ENCODE data around the gene NAE1.

Gene NAE1

DNA sequence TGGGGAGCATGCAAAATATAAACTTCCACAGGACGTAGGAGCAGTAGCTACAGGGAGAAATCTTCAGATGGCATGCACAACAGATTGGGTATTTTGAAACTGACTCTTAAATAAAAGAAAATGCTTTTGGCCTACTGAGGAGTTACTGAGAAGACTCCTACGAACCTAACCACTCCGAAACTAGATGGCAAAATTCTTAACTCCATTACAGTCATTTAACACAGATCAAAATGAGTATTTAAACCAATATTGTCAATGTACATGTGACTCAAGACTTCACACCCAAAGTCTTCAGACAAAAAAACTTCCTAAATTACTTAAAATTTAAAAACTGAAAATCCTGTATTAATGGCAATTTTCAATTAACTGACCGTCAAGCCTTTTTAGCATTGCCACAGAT lies 21.0 kb downstream of the NAE1 start:
- no peak overlapping the region for H3K4me2 ChIP-seq (ENCODE audit: low read depth, low read length, poor library complexity, severe bottlenecking)
- no peaks in the 10 kb centered on the region for H3K9me3 ChIP-seq (ENCODE audit: insufficient read depth, low read depth, low read length)
- H3K9me2 ChIP-seq (replicated peaks; ENCODE audit: low read depth, low read length): no peaks in the 10 kb centered on the region
- H4K20me1 ChIP-seq (ENCODE audit: insufficient read depth, low read length, poor library complexity, severe bottlenecking): no peaks in the 10 kb centered on the region
- no peaks in the 10 kb centered on the region for H3K4me1 ChIP-seq (ENCODE audit: insufficient read depth, low read length, poor library complexity, severe bottlenecking)
- H3K79me2 ChIP-seq (ENCODE audit: insufficient read depth, low read length): no peaks in the 10 kb centered on the region
- H2AFZ ChIP-seq (ENCODE audit: low read length): no peak overlapping the region
- no peak overlapping the region for H3K4me3 ChIP-seq (ENCODE audit: low read length, poor library complexity, severe bottlenecking)
- TF ChIP-seq EZH2phosphoT487 (IDR thresholded peaks at IDR 0.05; ENCODE audit: borderline replicate concordance): no peak
- TF ChIP-seq, protein P1, sequence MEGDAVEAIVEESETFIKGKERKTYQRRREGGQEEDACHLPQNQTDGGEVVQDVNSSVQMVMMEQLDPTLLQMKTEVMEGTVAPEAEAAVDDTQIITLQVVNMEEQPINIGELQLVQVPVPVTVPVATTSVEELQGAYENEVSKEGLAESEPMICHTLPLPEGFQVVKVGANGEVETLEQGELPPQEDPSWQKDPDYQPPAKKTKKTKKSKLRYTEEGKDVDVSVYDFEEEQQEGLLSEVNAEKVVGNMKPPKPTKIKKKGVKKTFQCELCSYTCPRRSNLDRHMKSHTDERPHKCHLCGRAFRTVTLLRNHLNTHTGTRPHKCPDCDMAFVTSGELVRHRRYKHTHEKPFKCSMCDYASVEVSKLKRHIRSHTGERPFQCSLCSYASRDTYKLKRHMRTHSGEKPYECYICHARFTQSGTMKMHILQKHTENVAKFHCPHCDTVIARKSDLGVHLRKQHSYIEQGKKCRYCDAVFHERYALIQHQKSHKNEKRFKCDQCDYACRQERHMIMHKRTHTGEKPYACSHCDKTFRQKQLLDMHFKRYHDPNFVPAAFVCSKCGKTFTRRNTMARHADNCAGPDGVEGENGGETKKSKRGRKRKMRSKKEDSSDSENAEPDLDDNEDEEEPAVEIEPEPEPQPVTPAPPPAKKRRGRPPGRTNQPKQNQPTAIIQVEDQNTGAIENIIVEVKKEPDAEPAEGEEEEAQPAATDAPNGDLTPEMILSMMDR (conservative IDR thresholded peaks at IDR 0.05; ENCODE audit: low read length): no peak
- H3K9ac ChIP-seq (ENCODE audit: low read depth, low read length, poor library complexity, severe bottlenecking): no peak overlapping the region
- no peaks in the 10 kb centered on the region for H3F3A ChIP-seq (ENCODE audit: low read depth)
- H3K36me3 ChIP-seq (ENCODE audit: insufficient read depth, low read length): peaks cover 68% of the 10 kb centered on the region
- H3K27me3 ChIP-seq (ENCODE audit: insufficient read depth, low read length, poor library complexity, severe bottlenecking): no peaks in the 10 kb centered on the region

DNA sequence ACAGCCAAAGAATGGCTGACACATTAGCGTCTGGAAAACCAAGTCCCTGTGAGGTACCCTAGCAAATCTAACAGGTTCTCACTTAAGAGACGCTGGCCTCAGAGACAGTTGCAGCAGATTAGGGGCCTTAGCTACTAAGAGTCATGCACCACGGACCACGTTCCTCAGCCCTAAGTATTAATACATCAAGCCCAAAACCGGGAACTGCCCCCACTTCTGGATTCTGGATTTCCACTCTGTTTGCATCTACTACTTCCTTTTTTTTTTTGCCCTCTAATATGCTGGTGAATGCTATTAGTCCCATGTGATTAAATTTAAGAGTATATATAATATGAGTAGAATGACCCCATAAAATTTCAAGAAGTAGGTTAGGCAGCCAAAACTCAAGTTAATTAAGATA lies 28.6 kb downstream of the NAE1 start:
- Histone ChIP-seq H3K27me3 (ENCODE audit: insufficient read depth, low read length, poor library complexity, severe bottlenecking) (no peaks in the 10 kb centered on the region), H3K36me3 (ENCODE audit: insufficient read depth, low read length) (peaks cover 35% of the 10 kb centered on the region; the same call in 1 of the 2 replicates), H3K79me2 (ENCODE audit: insufficient read depth, low read length) (no peaks in the 10 kb centered on the region), H3K4me1 (ENCODE audit: insufficient read depth, low read length, poor library complexity, severe bottlenecking) (no peaks in the 10 kb centered on the region), H3K9me3 (ENCODE audit: insufficient read depth, low read depth, low read length) (no peaks in the 10 kb centered on the region), H3F3A (ENCODE audit: low read depth) (no peaks in the 10 kb centered on the region), H3K9me2 (replicated peaks; ENCODE audit: low read depth, low read length) (no peaks in the 10 kb centered on the region), H2AFZ (ENCODE audit: low read length) (no peak overlapping the region), H3K4me2 (ENCODE audit: low read depth, low read length, poor library complexity, severe bottlenecking) (no peak overlapping the region), H4K20me1 (ENCODE audit: insufficient read depth, low read length, poor library complexity, severe bottlenecking) (no peaks in the 10 kb centered on the region), H3K4me3 (ENCODE audit: low read length, poor library complexity, severe bottlenecking) (no peak overlapping the region), H3K9ac (ENCODE audit: low read depth, low read length, poor library complexity, severe bottlenecking) (no peak overlapping the region)
- TF ChIP-seq, protein P1 (conservative IDR thresholded peaks at IDR 0.05; ENCODE audit: low read length): no peak
- no peak for TF ChIP-seq EZH2phosphoT487 (IDR thresholded peaks at IDR 0.05; ENCODE audit: borderline replicate concordance)

DNA sequence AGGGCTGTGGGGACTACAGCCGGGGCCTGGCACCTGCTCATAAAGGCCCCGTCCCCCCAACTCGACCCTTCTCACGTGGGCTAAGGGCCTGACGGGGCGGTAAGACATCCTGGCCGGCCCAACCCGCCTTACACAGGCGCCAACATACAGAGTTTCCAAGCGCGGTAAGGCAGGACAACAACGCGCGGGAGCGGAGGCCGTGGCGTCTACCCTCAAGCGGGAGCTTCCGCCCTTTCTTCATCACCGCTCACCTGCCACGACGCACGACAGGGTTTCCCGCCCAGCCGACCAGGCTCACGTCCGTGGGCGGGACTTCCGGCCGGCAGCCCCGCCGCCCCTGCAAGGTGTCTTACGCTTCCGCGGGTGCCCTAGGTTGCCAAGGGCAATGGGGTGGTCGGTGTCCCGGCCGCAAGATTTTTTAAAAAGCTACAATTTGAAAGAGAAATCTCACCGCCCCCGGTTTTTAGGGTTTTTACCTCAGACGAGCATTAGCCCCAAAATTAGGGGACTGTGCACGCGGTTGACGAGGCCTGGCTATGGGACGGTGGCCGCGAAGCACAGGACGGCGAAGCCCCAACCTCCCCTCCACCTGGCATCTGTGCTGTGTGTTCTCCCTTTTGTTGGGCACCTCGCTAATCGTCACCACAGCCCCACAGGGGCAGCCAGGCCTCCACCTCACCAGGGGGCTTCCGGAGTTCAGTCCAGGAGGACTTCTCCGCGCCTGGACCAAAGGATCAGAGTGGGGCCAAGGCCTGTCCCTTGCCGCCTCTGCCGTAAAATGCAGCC lies 29.3 kb downstream of the NAE1 start, which contains the start of gene TERB1:
Gene TERB1, minus strand, starts transcription at position 265 of the 786 bp plus-strand sequence. CDS start 4,786 bp downstream, outside the sequence.
- Histone ChIP-seq H3K4me3 (ENCODE audit: low read length, poor library complexity, severe bottlenecking) (no peak within 1 kb of the TSS), H3K4me2 (ENCODE audit: low read depth, low read length, poor library complexity, severe bottlenecking) (no peak within 1 kb of the TSS), H3K27me3 (ENCODE audit: insufficient read depth, low read length, poor library complexity, severe bottlenecking) (no peaks in the 10 kb centered on the region), H2AFZ (ENCODE audit: low read length) (no peak within 1 kb of the TSS), H3F3A (ENCODE audit: low read depth) (no peaks in the 10 kb centered on the region), H3K9me3 (ENCODE audit: insufficient read depth, low read depth, low read length) (no peaks in the 10 kb centered on the region), H3K79me2 (ENCODE audit: insufficient read depth, low read length) (no peaks in the 10 kb centered on the region), H3K4me1 (ENCODE audit: insufficient read depth, low read length, poor library complexity, severe bottlenecking) (no peaks in the 10 kb centered on the region), H3K9ac (ENCODE audit: low read depth, low read length, poor library complexity, severe bottlenecking) (no peak within 1 kb of the TSS), H4K20me1 (ENCODE audit: insufficient read depth, low read length, poor library complexity, severe bottlenecking) (no peaks in the 10 kb centered on the region), H3K9me2 (replicated peaks; ENCODE audit: low read depth, low read length) (no peaks in the 10 kb centered on the region), H3K36me3 (ENCODE audit: insufficient read depth, low read length) (peaks cover 29% of the 10 kb centered on the region; the same call in 1 of the 2 replicates)
- TF ChIP-seq EZH2phosphoT487 (IDR thresholded peaks at IDR 0.05; ENCODE audit: borderline replicate concordance): no peak
- TF ChIP-seq, protein P1 (conservative IDR thresholded peaks at IDR 0.05; ENCODE audit: low read length): no peak
